Endothelial cell of umbilical vein (primary cell): ENCODE data around the gene ARHGAP15. TPM values are rescaled to one million over a fixed set of nuclear protein-coding genes. Genes with fewer than 3 reads are reported as not detected.

ENCODE experiments used
- BruUV-seq: library from RNA; stranded (reverse); fragments of 400-500 nt; replicated peaks from 2 replicates; lab custom pipeline; 2021; lab: Mats Ljungman, UMichigan
- CTCF ChIA-PET: fragments of 300-600, 350-600 bp; sonication (Branson Sonifier 250); formaldehyde crosslinking; loops from one replicate; lab custom pipeline; 2021; ENCODE audit warnings: antibody characterized with exemption, inconsistent platforms; lab: Charles Lee
- POLR2A ChIA-PET: fragments of 300-600, 350-600 bp; sonication (Branson Sonifier 250); formaldehyde crosslinking; loops from one replicate; lab custom pipeline; 2021; ENCODE audit warnings: antibody characterized with exemption, inconsistent platforms; lab: Charles Lee
- DNase-seq: peaks from one replicate; pipeline ENCODE4 v3.0.0-alpha.2; 2011; ENCODE audit warnings: low read depth, low spot score
- FAIRE-seq: peaks from 2 replicates; lab custom pipeline; 2011; peaks lifted over from hg19 to GRCh38; lab: Jason Lieb, UNC
- H2AFZ ChIP-seq: 2 replicates; pipeline ENCODE4 v1.6.0; 2012; ENCODE audit warnings: low read depth, low read length, control low read depth, inconsistent platforms
- H3K27ac ChIP-seq: 2 replicates; pipeline ENCODE4 v1.5.1; 2011; ENCODE audit warnings: low read depth, mild to moderate bottlenecking, control low read depth, low read length, moderate library complexity; ENCODE audit not compliant: insufficient read depth
- H3K27me3 ChIP-seq, 2 experiments: 2 replicates each; pipeline versions ENCODE4 v1.6.0 to v1.6.1; 2011; ENCODE audit warnings: low read length in 2 of 2, mixed read lengths in 1 of 2; ENCODE audit not compliant: control insufficient read depth in 2 of 2, insufficient read depth in 2 of 2
- H3K36me3 ChIP-seq, 2 experiments: 2 replicates in 1 of 2; 3 replicates in 1 of 2; pipeline ENCODE4 v1.5.1; 2011; ENCODE audit warnings: low read length in 2 of 2, mild to moderate bottlenecking in 1 of 2, moderate library complexity in 1 of 2; ENCODE audit not compliant: control insufficient read depth in 2 of 2, insufficient read depth in 2 of 2; ENCODE audit errors: extremely low read depth in 1 of 2
- H3K4me1 ChIP-seq: 3 replicates; pipeline ENCODE4 v1.5.1; 2011; ENCODE audit warnings: mild to moderate bottlenecking, low read length; ENCODE audit not compliant: control insufficient read depth, insufficient read depth; ENCODE audit errors: extremely low read depth
- H3K4me2 ChIP-seq: 2 replicates; pipeline ENCODE4 v1.6.1; 2011; ENCODE audit warnings: low read length, control low read depth, mixed read lengths; ENCODE audit not compliant: insufficient read depth
- H3K4me3 ChIP-seq, 3 experiments: fragments of 200-600 bp in 1 of 3; sonication (generic), shearing (Covaris generic) in 1 of 3; replicated peaks in 1 of 3; 2 replicates each; pipeline ENCODE4 v1.5.1; 2011 to 2016; ENCODE audit warnings: control low read depth in 3 of 3, low read length in 3 of 3, mild to moderate bottlenecking in 2 of 3, inconsistent platforms in 1 of 3, low read depth in 1 of 3, moderate library complexity in 1 of 3; ENCODE audit not compliant: insufficient read depth in 1 of 3
- H3K79me2 ChIP-seq: 2 replicates; pipeline ENCODE4 v1.6.0; 2012; ENCODE audit warnings: low read length, inconsistent platforms; ENCODE audit not compliant: control insufficient read depth, insufficient read depth
- H3K9ac ChIP-seq: replicated peaks from 2 replicates; pipeline ENCODE3; 2011; ENCODE audit warnings: low read length, control low read depth; ENCODE audit not compliant: insufficient read depth; ENCODE audit errors: extremely low read depth
- H3K9me1 ChIP-seq: replicated peaks from 3 replicates; pipeline ENCODE4 v1.6.0; 2011; ENCODE audit warnings: mild to moderate bottlenecking, low read length; ENCODE audit not compliant: control insufficient read depth, insufficient read depth; ENCODE audit errors: extremely low read depth
- H3K9me3 ChIP-seq: replicated peaks from 2 replicates; pipeline ENCODE4 v1.5.1; 2012; ENCODE audit warnings: low read length, inconsistent platforms; ENCODE audit not compliant: control insufficient read depth, insufficient read depth
- H4K20me1 ChIP-seq: replicated peaks from 2 replicates; pipeline ENCODE3; 2011; ENCODE audit warnings: mild to moderate bottlenecking, low read length; ENCODE audit not compliant: control insufficient read depth, insufficient read depth; ENCODE audit errors: extremely low read depth
- EZH2 ChIP-seq: IDR thresholded peaks from 2 replicates; pipeline ENCODE4 v1.6.1; 2012; ENCODE audit warnings: borderline replicate concordance, low read depth, mild to moderate bottlenecking, moderate library complexity, low read length, inconsistent platforms; ENCODE audit not compliant: severe bottlenecking
- FOS ChIP-seq: IDR thresholded peaks from 2 replicates; pipeline ENCODE4 v1.6.1; 2011; ENCODE audit warnings: mild to moderate bottlenecking, low read length, moderate library complexity, borderline replicate concordance; ENCODE audit not compliant: insufficient read depth
- GATA2 ChIP-seq: IDR thresholded peaks from 2 replicates; pipeline ENCODE4 v1.7.0; 2011; ENCODE audit warnings: low read depth, mild to moderate bottlenecking, moderate library complexity, mixed read lengths, low read length; ENCODE audit not compliant: insufficient read length, insufficient read depth
- JUN ChIP-seq: IDR thresholded peaks from 2 replicates; pipeline ENCODE4 v1.6.1; 2011; ENCODE audit warnings: borderline replicate concordance, low read depth; ENCODE audit not compliant: insufficient read length, insufficient read depth
- MAX ChIP-seq: IDR thresholded peaks from 2 replicates; pipeline ENCODE4 v1.6.1; 2011; ENCODE audit not compliant: insufficient read depth, insufficient read length
- MYC ChIP-seq: IDR thresholded peaks from one replicate; pipeline ENCODE4 v1.6.1; 2011; ENCODE audit warnings: mild to moderate bottlenecking, low read depth, low read length
- POLR2A ChIP-seq: IDR thresholded peaks from 2 replicates; pipeline ENCODE4 v1.6.1; 2012; ENCODE audit warnings: low read depth, mild to moderate bottlenecking, control low read depth, low read length
- POLR2AphosphoS5 ChIP-seq: IDR thresholded peaks from 2 replicates; pipeline ENCODE4 v1.6.1; 2012; ENCODE audit warnings: low read depth, mild to moderate bottlenecking, control low read depth, low read length, moderate library complexity; ENCODE audit not compliant: insufficient read depth
- dilution Hi-C: fragments of 300-500 bp; cut with MboI; formaldehyde crosslinking; loops from one replicate; pipeline ENCODE4 v1.15.0; 2019; ENCODE audit warnings: low sequenced_read_pairs; ENCODE audit not compliant: extremely low pct_ligation_motif_present
- intact Hi-C: fragments of 100-400 bp; cut with micrococcal nuclease; formaldehyde crosslinking; loops from one replicate; pipeline ENCODE4 v1.10.0; 2022
- polyA plus RNA-seq, 4 experiments: library from polyadenylated mRNA; depleted of rRNA in 3 of 4; stranded (reverse) in 3 of 4; unstranded in 1 of 4; fragments of >200 nt; gene quantifications; 2 replicates each; pipeline versions ENCODE4 v1.2.1 to v1.2.3, GENCODE V29; 2011 to 2012; ENCODE audit warnings: missing spikeins in 1 of 4
- total RNA-seq: library from RNA; stranded (reverse); gene quantifications from 2 replicates; pipeline ENCODE4 v1.2.3, GENCODE V29; 2021
- TF ChIP-seq, protein P1 (sequence below), 2 donors: IDR thresholded peaks; 1 replicate in 1 of 2; 2 replicates in 1 of 2; pipeline ENCODE4 v1.5.1; 2011; ENCODE audit warnings: low read length in 2 of 2, mild to moderate bottlenecking in 2 of 2, moderate library complexity in 2 of 2, control low read depth in 1 of 2, inconsistent platforms in 1 of 2, low read depth in 1 of 2; ENCODE audit not compliant: insufficient read depth in 1 of 2; ENCODE audit errors: extremely low read depth in 1 of 2

Gene ARHGAP15
- total and polyA plus RNA-seq, 2 donors (not counting 3 experiments of a cell fraction or from before 2014, with no cell fraction given) = not detected

- TF ChIP-seq EZH2 (no peak), GATA2 (no peak), POLR2A (no peak), MYC (no peak)
- no peak overlapping the region for H3K4me2 ChIP-seq
- H3K9me1 ChIP-seq = no peaks in the 10 kb centered on the region
- FAIRE-seq (no peak), DNase-seq (no peak)
- H3K27ac ChIP-seq = no peak overlapping the region
- H3K9me3 ChIP-seq = no peaks in the 10 kb centered on the region
- no peaks in the 10 kb centered on the region for H3K4me1 ChIP-seq
- H3K27me3 ChIP-seq = no peaks in the 10 kb centered on the region
- H2AFZ ChIP-seq = no peak overlapping the region
- no peaks in the 10 kb centered on the region for H3K36me3 ChIP-seq
- POLR2A ChIA-PET = no interaction called here
- BruUV-seq = no TSS peak
- H4K20me1 ChIP-seq = no peaks in the 10 kb centered on the region
- CTCF ChIA-PET = no interaction called here
- H3K4me3 ChIP-seq = no peak overlapping the region
- no peaks in the 10 kb centered on the region for H3K79me2 ChIP-seq
- no peak overlapping the region for H3K9ac ChIP-seq
- dilution Hi-C loops = no loop called here
- intact Hi-C loops = no loop called here
Measured at GRCh38 chr2:143146815-143147530, 17.8 kb downstream of the ARHGAP15 start.

- BruUV-seq = no TSS peak
Measured at GRCh38 chr2:143148011-143148410, 18.8 kb downstream of the ARHGAP15 start.

More at GRCh38 chr2:143148011-143148410, 18.8 kb downstream of the ARHGAP15 start:
- no peaks in the 10 kb centered on the region for H3K36me3 ChIP-seq
- H4K20me1 ChIP-seq = no peaks in the 10 kb centered on the region
- no peak for FAIRE-seq
- H3K4me3 ChIP-seq = no peak overlapping the region
- H2AFZ ChIP-seq = no peak overlapping the region
- TF ChIP-seq JUN (no peak), EZH2 (no peak), FOS (no peak), POLR2AphosphoS5 (no peak), GATA2 (no peak), MYC (no peak), MAX (no peak), POLR2A (no peak)
- TF ChIP-seq, protein P1, sequence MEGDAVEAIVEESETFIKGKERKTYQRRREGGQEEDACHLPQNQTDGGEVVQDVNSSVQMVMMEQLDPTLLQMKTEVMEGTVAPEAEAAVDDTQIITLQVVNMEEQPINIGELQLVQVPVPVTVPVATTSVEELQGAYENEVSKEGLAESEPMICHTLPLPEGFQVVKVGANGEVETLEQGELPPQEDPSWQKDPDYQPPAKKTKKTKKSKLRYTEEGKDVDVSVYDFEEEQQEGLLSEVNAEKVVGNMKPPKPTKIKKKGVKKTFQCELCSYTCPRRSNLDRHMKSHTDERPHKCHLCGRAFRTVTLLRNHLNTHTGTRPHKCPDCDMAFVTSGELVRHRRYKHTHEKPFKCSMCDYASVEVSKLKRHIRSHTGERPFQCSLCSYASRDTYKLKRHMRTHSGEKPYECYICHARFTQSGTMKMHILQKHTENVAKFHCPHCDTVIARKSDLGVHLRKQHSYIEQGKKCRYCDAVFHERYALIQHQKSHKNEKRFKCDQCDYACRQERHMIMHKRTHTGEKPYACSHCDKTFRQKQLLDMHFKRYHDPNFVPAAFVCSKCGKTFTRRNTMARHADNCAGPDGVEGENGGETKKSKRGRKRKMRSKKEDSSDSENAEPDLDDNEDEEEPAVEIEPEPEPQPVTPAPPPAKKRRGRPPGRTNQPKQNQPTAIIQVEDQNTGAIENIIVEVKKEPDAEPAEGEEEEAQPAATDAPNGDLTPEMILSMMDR (IDR thresholded peaks at IDR 0.05; ENCODE audit: extremely low read depth in 1 of 2, insufficient read depth in 1 of 2, low read depth in 1 of 2, low read length in 2 of 2) = no peak
- CTCF ChIA-PET = interaction anchor here (1.3 kb wide), 2 partner anchors 11 to 13 kb away, joined by 3 read pairs; no protein-coding TSS in a partner anchor
- no peaks in the 10 kb centered on the region for H3K27me3 ChIP-seq
- no peaks in the 10 kb centered on the region for H3K4me1 ChIP-seq
- dilution Hi-C loops = no loop called here
- POLR2A ChIA-PET = no interaction called here
- no peak overlapping the region for H3K9ac ChIP-seq
- no peak overlapping the region for H3K4me2 ChIP-seq
- intact Hi-C loops = no loop called here
- H3K27ac ChIP-seq = no peak overlapping the region
- no peaks in the 10 kb centered on the region for H3K9me1 ChIP-seq
- no peaks in the 10 kb centered on the region for H3K9me3 ChIP-seq
- DNase-seq = no peak
- H3K79me2 ChIP-seq = no peaks in the 10 kb centered on the region
